HepG2 (cell line): ENCODE measurements around the gene SOAT2. TPM values are rescaled to one million over a fixed set of nuclear protein-coding genes. Genes with fewer than 3 reads are reported as not detected.
A peak's percentile ranks its signal among the peaks of the same experiment; 100 is the strongest.

Experiments used
- AHR ChIP-seq: IDR thresholded peaks from 2 replicates; pipeline ENCODE4 v1.6.1; 2018; ENCODE audit warnings: missing genetic modification reagents, missing compliant biosample characterization
- ATF7 ChIP-seq, 2 experiments: fragments of 450-650 bp in 1 of 2; sonication (generic) in 1 of 2; formaldehyde crosslinking in 1 of 2; IDR thresholded peaks; 2 replicates each; pipeline versions ENCODE4 v1.4.0 to v1.6.1; 2016 to 2020; ENCODE audit warnings: antibody characterized with exemption in 1 of 2, mild to moderate bottlenecking in 1 of 2, missing genetic modification reagents in 1 of 2
- FOXC1 ChIP-seq: sonication (generic); formaldehyde crosslinking; IDR thresholded peaks from 2 replicates; pipeline ENCODE4 v1.8.0; 2022; ENCODE audit warnings: mild to moderate bottlenecking, missing genetic modification reagents, borderline replicate concordance
- HNF4G ChIP-seq, 2 experiments: sonication (generic) in 1 of 2; formaldehyde crosslinking in 1 of 2; IDR thresholded peaks; 2 replicates each; pipeline versions ENCODE4 v1.4.0 to v1.6.1; 2011 to 2020; ENCODE audit warnings: borderline replicate concordance in 2 of 2, low read depth in 2 of 2, mild to moderate bottlenecking in 2 of 2, low read length in 1 of 2, missing genetic modification reagents in 1 of 2, moderate library complexity in 1 of 2
- JARID2 ChIP-seq: sonication (generic); formaldehyde crosslinking; IDR thresholded peaks from 2 replicates; pipeline ENCODE4 v1.8.1; 2023; ENCODE audit warnings: missing genetic modification reagents, inconsistent platforms; ENCODE audit not compliant: insufficient replicate concordance
- NFKB2 ChIP-seq: sonication (generic); formaldehyde crosslinking; IDR thresholded peaks from 2 replicates; pipeline ENCODE4 v1.4.0; 2020; ENCODE audit warnings: missing genetic modification reagents, borderline replicate concordance
- NR3C1 ChIP-seq: sonication (generic); formaldehyde crosslinking; IDR thresholded peaks from 2 replicates; pipeline ENCODE4 v1.4.0; 2020; ENCODE audit warnings: missing genetic modification reagents
- WIZ ChIP-seq: sonication (generic); formaldehyde crosslinking; IDR thresholded peaks from 2 replicates; pipeline ENCODE4 v1.5.1; 2020; ENCODE audit warnings: mild to moderate bottlenecking, missing genetic modification reagents
- ZBTB20 ChIP-seq: sonication (generic); formaldehyde crosslinking; IDR thresholded peaks from 2 replicates; pipeline ENCODE4 v1.8.1; 2023; ENCODE audit warnings: missing genetic modification reagents, low read depth, mild to moderate bottlenecking, borderline replicate concordance
- ZKSCAN5 ChIP-seq: sonication (generic); formaldehyde crosslinking; IDR thresholded peaks from 2 replicates; pipeline ENCODE4 v1.5.1; 2020; ENCODE audit warnings: mild to moderate bottlenecking, missing genetic modification reagents
- ZNF543 ChIP-seq: sonication (generic); formaldehyde crosslinking; IDR thresholded peaks from 2 replicates; pipeline ENCODE4 v1.4.0; 2020; ENCODE audit warnings: mild to moderate bottlenecking, missing genetic modification reagents
- polyA plus RNA-seq, 8 experiments: library from polyadenylated mRNA; depleted of rRNA in 3 of 8; stranded (reverse) in 7 of 8; unstranded in 1 of 8; fragments of >200 nt; fragmentation: Illumina TruSeq in 4 of 8; extraction: Trizol in 4 of 8; gene quantifications; 2 replicates each; pipeline versions ENCODE4 v1.2.1 to v1.2.3, GENCODE V29; 2011 to 2016; ENCODE audit warnings: low read depth in 4 of 8, missing spikeins in 1 of 8, mixed read lengths in 1 of 8; ENCODE audit not compliant: insufficient read depth in 1 of 8
- total RNA-seq, 5 experiments: library from RNA; depleted of rRNA; stranded (reverse); fragments of >200 nt; fragmentation: Illumina TruSeq; extraction: Trizol; gene quantifications; 2 replicates each; pipeline ENCODE4 v1.2.3, GENCODE V29; 2016; ENCODE audit warnings: low read depth in 1 of 5
- TF ChIP-seq, protein P1 (sequence below): sonication (generic); formaldehyde crosslinking; IDR thresholded peaks from 2 replicates; pipeline ENCODE4 v1.5.1; 2020; ENCODE audit warnings: mild to moderate bottlenecking, missing genetic modification reagents, moderate library complexity
- TF ChIP-seq, protein P2 (sequence below): sonication (generic); formaldehyde crosslinking; conservative IDR thresholded peaks from 2 replicates; pipeline ENCODE4 v1.4.0; 2020; ENCODE audit warnings: mild to moderate bottlenecking, missing genetic modification reagents, moderate library complexity
- TF ChIP-seq, protein P3 (sequence below): sonication (generic); formaldehyde crosslinking; IDR thresholded peaks from 2 replicates; pipeline ENCODE4 v1.9.0; 2021; ENCODE audit warnings: missing genetic modification reagents, borderline replicate concordance
- TF ChIP-seq, protein P4 (sequence below): sonication (generic); formaldehyde crosslinking; IDR thresholded peaks from 2 replicates; pipeline ENCODE4 v1.4.0; 2020; ENCODE audit warnings: mild to moderate bottlenecking, missing genetic modification reagents

Gene SOAT2
- total and polyA plus RNA-seq, 2 of the 13 experiments (the other 11 are each of a cell fraction or from before 2014, with no cell fraction given), result 14.9 to 108 TPM

DNA sequence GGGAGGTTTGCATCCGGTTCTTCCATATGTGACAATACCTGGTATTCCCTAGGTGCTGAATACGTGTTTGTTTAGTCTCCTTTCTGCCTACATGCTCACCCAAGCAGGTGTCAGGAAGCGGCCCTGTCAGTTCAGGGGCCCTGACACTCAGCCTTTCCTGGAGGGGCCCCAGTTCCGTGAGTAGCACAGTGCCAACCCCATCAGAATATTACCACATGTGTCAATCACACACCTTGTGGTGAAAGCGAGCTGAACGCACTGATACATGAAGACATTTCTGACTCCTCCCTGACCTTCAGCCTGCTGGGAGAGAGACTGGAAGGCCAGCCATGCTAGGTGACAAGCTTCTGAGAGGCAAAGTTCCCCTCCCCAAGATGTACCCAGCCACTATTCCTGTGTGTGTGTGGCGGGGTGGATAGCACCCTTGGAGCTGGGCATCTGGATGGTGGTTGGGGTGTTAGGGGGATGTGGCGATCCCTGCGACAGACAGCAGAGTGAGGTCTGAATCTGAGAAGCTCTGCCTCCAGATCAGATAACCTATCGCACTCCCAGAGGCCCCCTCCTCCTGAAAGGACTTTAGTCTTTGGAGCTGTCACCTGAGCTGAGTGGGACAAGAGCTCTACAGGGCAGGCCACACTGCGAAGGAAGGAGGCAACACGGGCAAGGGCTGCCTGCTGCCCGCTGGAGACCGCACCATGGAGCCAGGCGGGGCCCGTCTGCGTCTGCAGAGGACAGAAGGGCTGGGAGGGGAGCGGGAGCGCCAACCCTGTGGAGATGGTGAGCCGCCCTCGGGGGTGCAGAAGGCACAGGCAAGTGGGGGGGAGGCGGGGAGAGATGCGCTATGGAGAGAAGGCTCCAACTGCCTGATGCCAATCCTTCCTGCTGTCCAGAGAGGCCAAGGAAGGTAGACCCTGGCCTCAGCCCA lies at the start of gene SOAT2 (continued):
- no peak for TF ChIP-seq ZKSCAN5 (CRISPR knock-in tag)
- TF ChIP-seq NR3C1 (CRISPR knock-in tag), result no peak
- TF ChIP-seq JARID2, result no peak
- TF ChIP-seq, protein P1, sequence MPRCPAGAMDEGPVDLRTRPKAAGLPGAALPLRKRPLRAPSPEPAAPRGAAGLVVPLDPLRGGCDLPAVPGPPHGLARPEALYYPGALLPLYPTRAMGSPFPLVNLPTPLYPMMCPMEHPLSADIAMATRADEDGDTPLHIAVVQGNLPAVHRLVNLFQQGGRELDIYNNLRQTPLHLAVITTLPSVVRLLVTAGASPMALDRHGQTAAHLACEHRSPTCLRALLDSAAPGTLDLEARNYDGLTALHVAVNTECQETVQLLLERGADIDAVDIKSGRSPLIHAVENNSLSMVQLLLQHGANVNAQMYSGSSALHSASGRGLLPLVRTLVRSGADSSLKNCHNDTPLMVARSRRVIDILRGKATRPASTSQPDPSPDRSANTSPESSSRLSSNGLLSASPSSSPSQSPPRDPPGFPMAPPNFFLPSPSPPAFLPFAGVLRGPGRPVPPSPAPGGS (CRISPR knock-in tag), result 0 out of 2 replicates have a peak, but pooled peaks have one; percentile 19
- TF ChIP-seq ZBTB20 (CRISPR knock-in tag), result no peak
- 0 out of 2 replicates have a peak, but pooled peaks have one; percentile 52 for TF ChIP-seq FOXC1
- TF ChIP-seq, protein P2, sequence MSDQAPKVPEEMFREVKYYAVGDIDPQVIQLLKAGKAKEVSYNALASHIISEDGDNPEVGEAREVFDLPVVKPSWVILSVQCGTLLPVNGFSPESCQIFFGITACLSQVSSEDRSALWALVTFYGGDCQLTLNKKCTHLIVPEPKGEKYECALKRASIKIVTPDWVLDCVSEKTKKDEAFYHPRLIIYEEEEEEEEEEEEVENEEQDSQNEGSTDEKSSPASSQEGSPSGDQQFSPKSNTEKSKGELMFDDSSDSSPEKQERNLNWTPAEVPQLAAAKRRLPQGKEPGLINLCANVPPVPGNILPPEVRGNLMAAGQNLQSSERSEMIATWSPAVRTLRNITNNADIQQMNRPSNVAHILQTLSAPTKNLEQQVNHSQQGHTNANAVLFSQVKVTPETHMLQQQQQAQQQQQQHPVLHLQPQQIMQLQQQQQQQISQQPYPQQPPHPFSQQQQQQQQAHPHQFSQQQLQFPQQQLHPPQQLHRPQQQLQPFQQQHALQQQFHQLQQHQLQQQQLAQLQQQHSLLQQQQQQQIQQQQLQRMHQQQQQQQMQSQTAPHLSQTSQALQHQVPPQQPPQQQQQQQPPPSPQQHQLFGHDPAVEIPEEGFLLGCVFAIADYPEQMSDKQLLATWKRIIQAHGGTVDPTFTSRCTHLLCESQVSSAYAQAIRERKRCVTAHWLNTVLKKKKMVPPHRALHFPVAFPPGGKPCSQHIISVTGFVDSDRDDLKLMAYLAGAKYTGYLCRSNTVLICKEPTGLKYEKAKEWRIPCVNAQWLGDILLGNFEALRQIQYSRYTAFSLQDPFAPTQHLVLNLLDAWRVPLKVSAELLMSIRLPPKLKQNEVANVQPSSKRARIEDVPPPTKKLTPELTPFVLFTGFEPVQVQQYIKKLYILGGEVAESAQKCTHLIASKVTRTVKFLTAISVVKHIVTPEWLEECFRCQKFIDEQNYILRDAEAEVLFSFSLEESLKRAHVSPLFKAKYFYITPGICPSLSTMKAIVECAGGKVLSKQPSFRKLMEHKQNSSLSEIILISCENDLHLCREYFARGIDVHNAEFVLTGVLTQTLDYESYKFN (CRISPR knock-in tag), result no peak; the same call in 1 of the 2 replicates
- TF ChIP-seq, protein P3, sequence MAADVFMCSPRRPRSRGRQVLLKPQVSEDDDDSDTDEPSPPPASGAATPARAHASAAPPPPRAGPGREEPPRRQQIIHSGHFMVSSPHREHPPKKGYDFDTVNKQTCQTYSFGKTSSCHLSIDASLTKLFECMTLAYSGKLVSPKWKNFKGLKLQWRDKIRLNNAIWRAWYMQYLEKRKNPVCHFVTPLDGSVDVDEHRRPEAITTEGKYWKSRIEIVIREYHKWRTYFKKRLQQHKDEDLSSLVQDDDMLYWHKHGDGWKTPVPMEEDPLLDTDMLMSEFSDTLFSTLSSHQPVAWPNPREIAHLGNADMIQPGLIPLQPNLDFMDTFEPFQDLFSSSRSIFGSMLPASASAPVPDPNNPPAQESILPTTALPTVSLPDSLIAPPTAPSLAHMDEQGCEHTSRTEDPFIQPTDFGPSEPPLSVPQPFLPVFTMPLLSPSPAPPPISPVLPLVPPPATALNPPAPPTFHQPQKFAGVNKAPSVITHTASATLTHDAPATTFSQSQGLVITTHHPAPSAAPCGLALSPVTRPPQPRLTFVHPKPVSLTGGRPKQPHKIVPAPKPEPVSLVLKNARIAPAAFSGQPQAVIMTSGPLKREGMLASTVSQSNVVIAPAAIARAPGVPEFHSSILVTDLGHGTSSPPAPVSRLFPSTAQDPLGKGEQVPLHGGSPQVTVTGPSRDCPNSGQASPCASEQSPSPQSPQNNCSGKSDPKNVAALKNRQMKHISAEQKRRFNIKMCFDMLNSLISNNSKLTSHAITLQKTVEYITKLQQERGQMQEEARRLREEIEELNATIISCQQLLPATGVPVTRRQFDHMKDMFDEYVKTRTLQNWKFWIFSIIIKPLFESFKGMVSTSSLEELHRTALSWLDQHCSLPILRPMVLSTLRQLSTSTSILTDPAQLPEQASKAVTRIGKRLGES (CRISPR knock-in tag), result no peak
- TF ChIP-seq, protein P4, sequence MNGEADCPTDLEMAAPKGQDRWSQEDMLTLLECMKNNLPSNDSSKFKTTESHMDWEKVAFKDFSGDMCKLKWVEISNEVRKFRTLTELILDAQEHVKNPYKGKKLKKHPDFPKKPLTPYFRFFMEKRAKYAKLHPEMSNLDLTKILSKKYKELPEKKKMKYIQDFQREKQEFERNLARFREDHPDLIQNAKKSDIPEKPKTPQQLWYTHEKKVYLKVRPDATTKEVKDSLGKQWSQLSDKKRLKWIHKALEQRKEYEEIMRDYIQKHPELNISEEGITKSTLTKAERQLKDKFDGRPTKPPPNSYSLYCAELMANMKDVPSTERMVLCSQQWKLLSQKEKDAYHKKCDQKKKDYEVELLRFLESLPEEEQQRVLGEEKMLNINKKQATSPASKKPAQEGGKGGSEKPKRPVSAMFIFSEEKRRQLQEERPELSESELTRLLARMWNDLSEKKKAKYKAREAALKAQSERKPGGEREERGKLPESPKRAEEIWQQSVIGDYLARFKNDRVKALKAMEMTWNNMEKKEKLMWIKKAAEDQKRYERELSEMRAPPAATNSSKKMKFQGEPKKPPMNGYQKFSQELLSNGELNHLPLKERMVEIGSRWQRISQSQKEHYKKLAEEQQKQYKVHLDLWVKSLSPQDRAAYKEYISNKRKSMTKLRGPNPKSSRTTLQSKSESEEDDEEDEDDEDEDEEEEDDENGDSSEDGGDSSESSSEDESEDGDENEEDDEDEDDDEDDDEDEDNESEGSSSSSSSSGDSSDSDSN (CRISPR knock-in tag), result peak; percentile 76
- TF ChIP-seq ATF7 (IDR thresholded peaks at IDR 0.05), result no peak
- TF ChIP-seq ATF7 (CRISPR knock-in tag; IDR thresholded peaks at IDR 0.05), result peak; percentile 57; the same call in 1 of the 2 replicates
- TF ChIP-seq HNF4G (IDR thresholded peaks at IDR 0.05; ENCODE audit: borderline replicate concordance, low read depth, low read length), result peak; percentile 85
- no peak; the same call in 1 of the 2 replicates for TF ChIP-seq HNF4G (CRISPR knock-in tag; IDR thresholded peaks at IDR 0.05; ENCODE audit: borderline replicate concordance, low read depth)
- no peak for TF ChIP-seq WIZ (CRISPR knock-in tag)
- TF ChIP-seq AHR (CRISPR knock-in tag), result peak; percentile 63; the same call in 1 of the 2 replicates
- peak; percentile 45; the same call in 1 of the 2 replicates for TF ChIP-seq ZNF543 (CRISPR knock-in tag)
- TF ChIP-seq NFKB2 (CRISPR knock-in tag), result no peak; the same call in 1 of the 2 replicates
